Aorta (tissue), 5 donors: ENCODE measurements around the gene HOXD13. TPM values are rescaled to one million over a fixed set of nuclear protein-coding genes. Genes with fewer than 3 reads are reported as not detected.

Experiments used
- ATAC-seq: fragments of 200-7000 bp; cut with Tn5 transposase; one replicate; pipeline ENCODE4 v1.9.1; 2022; ENCODE audit warnings: moderate library complexity; ENCODE audit not compliant: low FRiP score
- DNase-seq, 2 donors: peaks; one replicate each; pipeline ENCODE4 v3.0.0-alpha.2; 2020
- H3K27ac ChIP-seq, 2 donors: one replicate each; pipeline ENCODE4 v1.5.1; 2013; ENCODE audit warnings: low read length in 2 of 2, mild to moderate bottlenecking in 2 of 2, moderate library complexity in 2 of 2, control low read depth in 1 of 2, inconsistent platforms in 1 of 2, low read depth in 1 of 2
- H3K27me3 ChIP-seq, 2 donors: one replicate each; pipeline ENCODE4 v1.6.1; 2013; ENCODE audit warnings: control low read depth in 1 of 2, low read length in 1 of 2, mild to moderate bottlenecking in 1 of 2, moderate library complexity in 1 of 2; ENCODE audit not compliant: insufficient read depth in 2 of 2, control insufficient read depth in 1 of 2
- H3K36me3 ChIP-seq, 2 donors: one replicate each; pipeline ENCODE4 v1.6.1; 2013; ENCODE audit warnings: control low read depth in 1 of 2, low read length in 1 of 2, mild to moderate bottlenecking in 1 of 2; ENCODE audit not compliant: insufficient read depth in 2 of 2, control insufficient read depth in 1 of 2
- H3K4me1 ChIP-seq, 2 donors: one replicate each; pipeline ENCODE4 v1.6.1; 2013; ENCODE audit warnings: low read length in 2 of 2, control low read depth in 1 of 2, mild to moderate bottlenecking in 1 of 2, moderate library complexity in 1 of 2; ENCODE audit not compliant: insufficient read depth in 2 of 2, control insufficient read depth in 1 of 2
- H3K4me3 ChIP-seq, 2 donors: one replicate each; pipeline ENCODE4 v1.5.1; 2013; ENCODE audit warnings: low read length in 2 of 2, control low read depth in 1 of 2, mild to moderate bottlenecking in 1 of 2
- H3K9me3 ChIP-seq: one replicate; pipeline ENCODE4 v1.6.1; 2013; ENCODE audit warnings: mild to moderate bottlenecking, low read length; ENCODE audit not compliant: control insufficient read depth
- WGBS, 2 donors: extraction: QIAGEN DNeasy Blood & Tissue Kit; methylation state at CpG; one replicate each; pipeline ENCODE4 v1.1.7; 2013; 5-methylcytosine and 5-hydroxymethylcytosine counted together
- intact Hi-C, 2 donors: fragments of 100-400 bp; cut with DNase I; formaldehyde crosslinking; loops; one replicate each; pipeline versions ENCODE4 v1.14.2 to v1.15.0; 2022
- polyA plus RNA-seq, 2 donors: library from polyadenylated mRNA; stranded (reverse); fragments of 200-250 nt; gene quantifications; one replicate each; pipeline ENCODE4 v1.2.3, GENCODE V29; 2013
- total RNA-seq, 2 donors: library from RNA; stranded (reverse); fragmentation: NEBNext Ultra II Directional; extraction: Animal tissue kit (Norgen Biotek cat#: 25700); gene quantifications; one replicate each; pipeline ENCODE4 v1.2.1, GENCODE V29; 2021
- donor health status: healthy with polysubstance abuse.
- donor health status: Bipolar disorder and iron deficiency.
- donor health status: DM: no; HTN: no; CAD: no.
- donor health status: DM: no; HTN: no; CAD: no.
- donor health status: DM: yes; HTN: yes; CAD: no.

HOXD13 gene
- total and polyA plus RNA-seq, 4 donors = not detected

DNA sequence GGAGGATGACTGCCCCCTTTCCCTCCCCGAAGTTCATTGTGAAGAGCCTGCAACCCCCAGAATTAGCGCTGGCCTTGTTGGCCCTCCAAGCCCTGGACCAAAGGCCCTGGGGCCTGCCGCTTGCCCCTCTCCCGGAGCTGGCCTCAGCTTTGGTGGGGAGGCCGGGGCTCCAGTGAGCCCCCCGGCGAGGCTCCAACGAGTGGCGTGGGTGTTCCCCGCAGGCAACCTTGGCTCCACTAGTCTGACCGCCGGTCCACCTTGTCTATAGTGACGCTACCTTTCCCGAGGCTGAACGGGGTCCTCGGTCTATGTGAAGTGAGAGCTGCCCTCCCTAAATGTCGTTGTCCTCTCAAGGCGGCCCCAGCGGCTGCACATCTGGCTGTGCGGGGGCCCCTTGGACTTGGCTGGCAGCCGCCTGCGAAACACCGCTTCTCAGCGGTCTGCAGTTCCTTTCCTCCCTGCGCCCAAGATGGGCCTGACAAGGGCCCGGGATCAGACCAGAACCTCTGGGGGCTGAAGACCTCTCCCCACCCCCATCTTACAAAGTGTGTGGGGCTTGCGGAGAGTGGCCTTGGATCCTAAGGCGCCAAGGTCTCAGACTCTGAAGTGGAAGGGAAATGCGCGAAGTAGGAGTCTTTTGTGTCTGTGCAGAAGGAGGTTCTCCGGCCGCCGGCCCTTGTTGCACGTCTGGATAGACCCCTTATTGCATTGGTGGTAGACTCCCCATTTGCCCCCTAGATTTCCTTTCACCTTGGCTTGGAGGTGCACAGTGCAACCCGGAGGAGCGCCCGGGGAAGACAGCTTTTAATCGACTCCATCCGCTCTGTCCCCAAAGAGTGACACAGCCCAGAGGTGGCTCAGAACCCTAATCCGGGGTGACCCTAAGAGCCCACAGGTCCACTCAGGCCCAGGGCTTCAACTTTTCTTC lies 20.1 kb downstream of the HOXD13 start:
- Histone ChIP-seq H3K36me3 (no peaks in the 10 kb centered on the region), H3K27ac (no peak overlapping the region), H3K4me3 (no peak overlapping the region), H3K9me3 (no peaks in the 10 kb centered on the region), H3K4me1 (no peaks in the 10 kb centered on the region), H3K27me3 (no peaks in the 10 kb centered on the region)
- WGBS, 2 donors = 11 to 13% methylated on average over 40 of the region's 40 CpGs
- no peak for DNase-seq
- intact Hi-C loops = no loop called here
- no peak for ATAC-seq

- H3K27ac ChIP-seq = no peak overlapping the region
- H3K4me1 ChIP-seq = no peaks in the 10 kb centered on the region
- no peaks in the 10 kb centered on the region for H3K9me3 ChIP-seq
- H3K36me3 ChIP-seq = no peaks in the 10 kb centered on the region
- ATAC-seq (no peak), DNase-seq (no peak)
- intact Hi-C loops = no loop called here
- H3K4me3 ChIP-seq = no peak overlapping the region
- no peaks in the 10 kb centered on the region for H3K27me3 ChIP-seq
- 30 to 34% methylated on average over 26 of the region's 26 CpGs for WGBS, 2 donors
Observed at GRCh38 chr2:176114120-176114929, 21.8 kb downstream of the HOXD13 start.

GRCh38 chr2:176114930-176115625 lies 22.6 kb downstream of the HOXD13 start:
- intact Hi-C loops = loop anchor here in 1 of 2 donors (5.0 kb wide), 1 partner anchor 1032 kb away; no protein-coding TSS in a partner anchor
- ATAC-seq (no peak), DNase-seq (no peak)
- Histone ChIP-seq H3K27me3 (no peaks in the 10 kb centered on the region), H3K9me3 (no peaks in the 10 kb centered on the region), H3K4me1 (no peaks in the 10 kb centered on the region), H3K27ac (no peak overlapping the region), H3K4me3 (no peak overlapping the region), H3K36me3 (no peaks in the 10 kb centered on the region)
- 36 to 42% methylated on average over 16 of the region's 16 CpGs for WGBS, 2 donors

DNA sequence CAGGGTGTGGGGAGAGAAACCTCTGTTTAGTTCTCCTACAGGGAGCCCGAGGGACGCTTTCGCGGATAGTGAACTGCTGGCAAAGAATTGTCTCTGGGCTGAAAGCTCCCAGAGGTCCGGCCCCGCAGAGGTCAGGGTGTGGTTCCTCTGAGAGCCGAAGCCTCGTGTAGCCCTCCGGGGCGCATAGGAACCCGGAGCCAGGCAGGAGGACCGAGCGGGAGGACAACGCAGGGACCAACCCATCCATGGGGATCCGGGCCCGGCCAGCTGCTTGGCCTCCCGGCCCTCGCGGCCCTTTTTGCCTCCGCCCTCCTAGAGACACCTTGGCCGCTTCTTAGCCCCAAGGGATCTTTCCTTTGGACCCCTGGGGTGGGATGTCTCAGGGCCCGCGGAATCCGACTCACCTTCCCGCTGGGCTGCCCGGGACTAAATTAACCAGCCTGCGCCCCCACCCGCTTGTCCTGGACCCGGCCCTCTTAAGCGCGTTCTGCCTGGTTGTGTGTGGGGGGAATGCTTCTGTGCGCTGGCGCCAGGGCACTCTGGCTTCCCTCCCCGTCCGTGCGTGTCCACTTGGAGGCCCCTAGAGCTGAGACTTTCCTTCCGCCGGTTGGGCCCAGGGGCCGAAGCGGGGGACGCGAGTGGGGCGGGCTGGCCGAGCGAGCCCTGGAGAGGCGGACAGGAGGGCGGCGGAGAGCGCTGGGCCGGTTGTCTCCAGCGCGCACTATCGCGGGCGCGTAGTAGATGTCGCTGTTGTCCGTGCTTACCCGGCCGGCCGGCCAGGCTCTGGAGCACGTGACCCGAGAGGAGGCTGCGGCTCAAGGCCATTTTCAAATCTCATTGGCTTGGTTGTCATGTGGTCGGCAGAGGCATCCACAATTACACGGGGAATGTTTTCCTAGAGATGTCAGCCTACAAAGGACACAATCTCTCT lies 23.6 kb downstream of the HOXD13 start, which contains the start of gene HOXD10:
Gene HOXD10 (plus strand): TSS at position 896 of the 931 bp plus-strand sequence. CDS start 56 bp downstream, outside the sequence.
- Histone ChIP-seq H3K27me3 (no peaks in the 10 kb centered on the region), H3K36me3 (no peaks in the 10 kb centered on the region), H3K4me1 (no peaks in the 10 kb centered on the region), H3K9me3 (no peaks in the 10 kb centered on the region), H3K4me3 (no peak within 1 kb of the TSS), H3K27ac (no peak within 1 kb of the TSS)
- WGBS, 2 donors = 7% methylated on average over 54 to 66 of the region's 66 CpGs
- DNase-seq = peak in 1 of 2 donors; percentile 89
- ATAC-seq = peak; percentile 87
- intact Hi-C loops = loop anchor here in 1 of 2 donors (5.0 kb wide), 1 partner anchor 1031 kb away; no protein-coding TSS in a partner anchor

GRCh38 chr2:176117162-176117822 lies 24.8 kb downstream of the HOXD13 start:
- ATAC-seq (no peak), DNase-seq (no peak)
- Histone ChIP-seq H3K4me1 (no peaks in the 10 kb centered on the region), H3K4me3 (no peak overlapping the region), H3K9me3 (no peaks in the 10 kb centered on the region), H3K27me3 (no peaks in the 10 kb centered on the region), H3K27ac (no peak overlapping the region), H3K36me3 (no peaks in the 10 kb centered on the region)
- 14 to 17% methylated on average over 38 to 40 of the region's 40 CpGs for WGBS, 2 donors
- intact Hi-C loops = loop anchor here in 1 of 2 donors (5.0 kb wide), 1 partner anchor 1030 kb away; no protein-coding TSS in a partner anchor

GRCh38 chr2:176117823-176118371 lies 25.4 kb downstream of the HOXD13 start:
- ATAC-seq = no peak
- 14 to 19% methylated on average over 11 of the region's 11 CpGs for WGBS, 2 donors
- Histone ChIP-seq H3K36me3 (no peaks in the 10 kb centered on the region), H3K9me3 (no peaks in the 10 kb centered on the region), H3K4me1 (no peaks in the 10 kb centered on the region), H3K27me3 (no peaks in the 10 kb centered on the region), H3K27ac (no peak overlapping the region), H3K4me3 (no peak overlapping the region)
- intact Hi-C loops = loop anchor here in 1 of 2 donors (5.0 kb wide), 1 partner anchor 1029 kb away; no protein-coding TSS in a partner anchor
- no peak for DNase-seq

DNA sequence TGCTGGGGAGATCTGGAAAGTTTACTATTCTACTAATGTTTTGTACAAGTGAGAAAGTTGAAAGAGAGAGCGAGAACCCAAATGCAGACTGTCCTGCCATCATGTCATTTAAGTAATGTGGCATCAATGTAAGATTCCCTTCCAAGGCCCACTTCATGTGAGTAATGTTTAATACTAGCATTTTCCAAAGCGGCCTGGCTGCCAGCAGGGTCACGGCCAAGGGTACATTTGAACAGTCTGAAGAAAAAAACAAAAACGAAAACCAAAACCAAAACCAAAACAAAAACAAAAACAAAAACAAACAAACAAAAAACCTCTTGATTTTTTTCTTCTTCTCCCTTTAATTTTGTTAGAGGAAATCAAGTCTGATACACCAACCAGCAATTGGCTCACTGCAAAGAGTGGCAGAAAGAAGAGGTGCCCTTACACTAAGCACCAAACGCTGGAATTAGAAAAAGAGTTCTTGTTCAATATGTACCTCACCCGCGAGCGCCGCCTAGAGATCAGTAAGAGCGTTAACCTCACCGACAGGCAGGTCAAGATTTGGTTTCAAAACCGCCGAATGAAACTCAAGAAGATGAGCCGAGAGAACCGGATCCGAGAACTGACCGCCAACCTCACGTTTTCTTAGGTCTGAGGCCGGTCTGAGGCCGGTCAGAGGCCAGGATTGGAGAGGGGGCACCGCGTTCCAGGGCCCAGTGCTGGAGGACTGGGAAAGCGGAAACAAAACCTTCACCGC lies 26.2 kb downstream of the HOXD13 start:
- no peak for ATAC-seq
- intact Hi-C loops = loop anchor here in 1 of 2 donors (5.0 kb wide), 1 partner anchor 1029 kb away; no protein-coding TSS in a partner anchor
- Histone ChIP-seq H3K9me3 (no peaks in the 10 kb centered on the region), H3K4me3 (no peak overlapping the region), H3K36me3 (no peaks in the 10 kb centered on the region), H3K4me1 (no peaks in the 10 kb centered on the region), H3K27ac (no peak overlapping the region), H3K27me3 (no peaks in the 10 kb centered on the region)
- no peak for DNase-seq
- WGBS, 2 donors = 23 to 24% methylated on average over 24 of the region's 24 CpGs
